Measurements from ENCODE around the gene COL28A1.

- TF ChIP-seq EZH2 (IDR thresholded peaks at IDR 0.05; ENCODE audit: low read depth, unreplicated experiment) (no peak), CTCF (conservative IDR thresholded peaks at IDR 0.05; ENCODE audit: low read depth in 2 of 2) (no peak), POLR2AphosphoS5 (IDR thresholded peaks at IDR 0.05; ENCODE audit: low read depth) (no peak)
Measured at GRCh38 chr7:7312323-7312722, 223.3 kb downstream of the COL28A1 start.
